HG03442 (cell line): ENCODE data around the gene SH3BP4.

Experiments
- ATAC-seq: cut with Tn5 transposase; IDR thresholded peaks from one replicate; pipeline ENCODE4 v1.9.1; 2021; ENCODE audit warnings: mild to moderate bottlenecking, moderate library complexity; ENCODE audit not compliant: unreplicated experiment

SH3BP4 gene

DNA sequence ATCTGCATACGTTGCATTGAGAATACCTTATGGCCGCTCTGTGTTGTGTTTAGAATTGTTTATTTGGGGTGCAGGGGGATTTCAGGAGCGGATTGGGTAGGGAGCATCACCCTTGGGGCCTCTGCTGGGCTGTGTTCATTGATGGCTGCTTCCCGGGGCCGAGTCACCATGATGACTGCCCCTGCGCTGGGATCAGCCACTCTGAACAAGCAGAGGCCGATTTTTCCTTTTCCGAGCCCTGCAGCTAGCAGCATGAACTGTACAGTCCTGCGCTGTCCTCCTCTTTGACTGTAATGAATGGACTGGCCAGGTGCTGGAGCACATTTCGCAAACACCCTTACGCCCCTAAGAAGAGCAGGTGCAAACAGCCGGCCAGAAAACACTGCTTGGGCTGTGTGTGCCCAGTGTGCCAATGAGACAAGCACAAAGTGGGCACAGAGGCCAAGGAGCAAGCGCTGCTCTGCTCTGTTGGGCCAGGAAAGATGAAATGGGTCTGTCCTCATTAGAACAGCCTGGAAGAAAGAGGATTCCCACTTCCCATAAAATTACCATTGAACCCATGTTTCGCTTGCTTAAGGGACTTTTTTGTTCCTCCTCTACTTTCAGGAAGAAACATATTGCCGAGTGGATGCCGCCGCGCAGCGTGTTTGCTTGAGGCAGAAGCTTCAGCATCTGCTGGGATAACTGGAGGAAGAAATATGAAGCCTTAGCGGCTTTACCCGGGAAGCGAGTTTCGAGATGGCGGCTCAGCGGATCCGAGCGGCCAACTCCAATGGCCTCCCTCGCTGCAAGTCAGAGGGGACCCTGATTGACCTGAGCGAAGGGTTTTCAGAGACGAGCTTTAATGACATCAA is 82.7 kb downstream of the SH3BP4 start:
- no peak for ATAC-seq

DNA sequence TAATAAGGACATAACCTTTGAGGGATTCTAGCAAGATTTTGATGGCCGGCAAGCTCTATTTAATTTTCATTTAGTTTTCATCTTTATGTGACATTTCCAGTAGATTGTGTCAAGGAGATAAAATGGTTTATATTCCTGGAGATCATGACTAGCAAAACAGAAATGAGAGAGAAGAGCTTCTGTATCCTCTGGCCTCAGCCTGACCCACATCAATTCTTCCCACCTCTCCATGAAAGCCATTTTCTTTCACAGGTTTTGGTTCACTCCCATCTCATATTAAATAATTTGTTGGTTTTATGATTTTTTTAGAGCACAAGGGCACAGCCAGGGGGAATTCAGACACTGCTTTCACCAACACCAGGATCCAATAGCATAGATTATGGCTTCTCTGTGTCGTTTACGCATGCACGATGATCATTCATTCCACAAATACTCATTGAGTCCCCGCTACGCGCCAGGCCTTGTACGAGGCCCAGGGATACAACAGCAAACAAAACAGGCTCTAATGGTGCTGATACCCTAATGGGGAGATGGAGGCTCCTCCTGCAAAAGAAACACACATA is 85.9 kb downstream of the SH3BP4 start:
- no peak for ATAC-seq

DNA sequence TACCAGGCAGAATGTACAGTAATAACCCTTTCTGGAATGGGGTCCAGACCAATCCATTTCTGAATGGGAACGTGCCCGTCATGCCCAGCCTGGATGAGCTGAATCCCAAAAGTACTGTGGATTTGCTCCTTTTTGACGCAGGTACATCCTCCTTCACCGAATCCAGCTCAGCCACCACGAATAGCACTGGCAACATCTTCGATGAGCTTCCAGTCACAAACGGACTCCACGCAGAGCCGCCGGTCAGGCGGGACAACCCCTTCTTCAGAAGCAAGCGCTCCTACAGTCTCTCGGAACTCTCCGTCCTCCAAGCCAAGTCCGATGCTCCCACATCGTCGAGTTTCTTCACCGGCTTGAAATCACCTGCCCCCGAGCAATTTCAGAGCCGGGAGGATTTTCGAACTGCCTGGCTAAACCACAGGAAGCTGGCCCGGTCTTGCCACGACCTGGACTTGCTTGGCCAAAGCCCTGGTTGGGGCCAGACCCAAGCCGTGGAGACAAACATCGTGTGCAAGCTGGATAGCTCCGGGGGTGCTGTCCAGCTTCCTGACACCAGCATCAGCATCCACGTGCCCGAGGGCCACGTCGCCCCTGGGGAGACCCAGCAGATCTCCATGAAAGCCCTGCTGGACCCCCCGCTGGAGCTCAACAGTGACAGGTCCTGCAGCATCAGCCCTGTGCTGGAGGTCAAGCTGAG is 89.6 kb downstream of the SH3BP4 start:
- no peak for ATAC-seq

DNA sequence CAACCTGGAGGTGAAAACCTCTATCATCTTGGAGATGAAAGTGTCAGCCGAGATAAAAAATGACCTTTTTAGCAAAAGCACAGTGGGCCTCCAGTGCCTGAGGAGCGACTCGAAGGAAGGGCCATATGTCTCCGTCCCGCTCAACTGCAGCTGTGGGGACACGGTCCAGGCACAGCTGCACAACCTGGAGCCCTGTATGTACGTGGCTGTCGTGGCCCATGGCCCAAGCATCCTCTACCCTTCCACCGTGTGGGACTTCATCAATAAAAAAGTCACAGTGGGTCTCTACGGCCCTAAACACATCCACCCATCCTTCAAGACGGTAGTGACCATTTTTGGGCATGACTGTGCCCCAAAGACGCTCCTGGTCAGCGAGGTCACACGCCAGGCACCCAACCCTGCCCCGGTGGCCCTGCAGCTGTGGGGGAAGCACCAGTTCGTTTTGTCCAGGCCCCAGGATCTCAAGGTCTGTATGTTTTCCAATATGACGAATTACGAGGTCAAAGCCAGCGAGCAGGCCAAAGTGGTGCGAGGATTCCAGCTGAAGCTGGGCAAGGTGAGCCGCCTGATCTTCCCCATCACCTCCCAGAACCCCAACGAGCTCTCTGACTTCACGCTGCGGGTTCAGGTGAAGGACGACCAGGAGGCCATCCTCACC is 90.2 kb downstream of the SH3BP4 start:
- no peak for ATAC-seq

DNA sequence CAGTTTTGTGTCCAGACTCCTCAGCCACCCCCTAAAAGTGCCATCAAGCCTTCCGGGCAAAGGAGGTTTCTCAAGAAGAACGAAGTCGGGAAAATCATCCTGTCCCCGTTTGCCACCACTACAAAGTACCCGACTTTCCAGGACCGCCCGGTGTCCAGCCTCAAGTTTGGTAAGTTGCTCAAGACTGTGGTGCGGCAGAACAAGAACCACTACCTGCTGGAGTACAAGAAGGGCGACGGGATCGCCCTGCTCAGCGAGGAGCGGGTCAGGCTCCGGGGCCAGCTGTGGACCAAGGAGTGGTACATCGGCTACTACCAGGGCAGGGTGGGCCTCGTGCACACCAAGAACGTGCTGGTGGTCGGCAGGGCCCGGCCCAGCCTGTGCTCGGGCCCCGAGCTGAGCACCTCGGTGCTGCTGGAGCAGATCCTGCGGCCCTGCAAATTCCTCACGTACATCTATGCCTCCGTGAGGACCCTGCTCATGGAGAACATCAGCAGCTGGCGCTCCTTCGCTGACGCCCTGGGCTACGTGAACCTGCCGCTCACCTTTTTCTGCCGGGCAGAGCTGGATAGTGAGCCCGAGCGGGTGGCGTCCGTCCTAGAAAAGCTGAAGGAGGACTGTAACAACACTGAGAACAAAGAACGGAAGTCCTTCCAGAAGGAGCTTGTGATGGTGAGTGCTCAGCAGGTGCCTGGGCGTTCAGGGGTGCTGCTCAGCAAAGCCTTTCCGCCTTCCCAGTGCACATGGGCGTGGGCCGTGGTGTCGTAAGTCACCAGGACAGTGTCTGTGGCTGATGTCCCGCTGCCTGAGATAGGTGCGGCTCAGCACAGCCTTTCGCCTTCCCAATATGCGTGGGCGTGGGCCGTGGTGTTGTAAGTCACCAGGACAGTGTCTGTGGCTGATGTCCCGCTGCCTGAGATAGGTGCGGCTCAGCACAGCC is 91.0 kb downstream of the SH3BP4 start:
- no peak for ATAC-seq

DNA sequence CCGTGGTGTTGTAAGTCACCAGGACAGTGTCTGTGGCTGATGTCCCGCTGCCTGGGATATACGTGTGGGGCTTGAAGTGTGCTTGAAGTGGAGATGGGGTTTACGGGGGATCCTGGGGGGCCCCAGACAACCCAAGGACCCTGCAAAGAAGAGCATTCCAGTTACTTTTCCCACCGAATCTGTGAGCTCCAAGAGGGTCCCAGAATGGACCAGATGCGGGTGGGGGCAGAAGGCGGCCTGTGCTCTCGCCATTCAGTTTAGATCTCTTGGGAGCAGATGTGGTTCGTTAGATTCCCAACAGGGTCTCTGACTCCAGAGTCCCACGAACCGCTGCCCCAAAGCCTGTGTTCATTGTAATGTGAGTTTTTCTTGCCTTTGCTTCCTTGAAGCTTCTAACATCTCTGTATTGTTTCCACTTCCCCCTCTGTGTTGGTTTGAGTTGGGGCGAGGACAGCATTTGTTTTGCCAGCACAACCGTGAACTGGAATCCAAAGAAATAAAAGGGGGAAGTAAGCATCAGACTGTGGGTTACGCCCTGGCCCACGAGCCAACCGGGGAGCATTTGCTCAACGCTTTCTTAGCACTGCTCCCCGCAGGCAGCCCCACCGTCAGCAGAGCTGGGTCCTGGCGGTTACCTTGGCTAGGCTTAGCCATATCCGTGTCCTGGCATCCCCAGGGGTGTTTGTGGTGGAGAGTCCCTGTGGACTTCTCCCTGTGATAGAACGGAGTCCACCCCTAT is 92.1 kb downstream of the SH3BP4 start:
- ATAC-seq = no peak

DNA sequence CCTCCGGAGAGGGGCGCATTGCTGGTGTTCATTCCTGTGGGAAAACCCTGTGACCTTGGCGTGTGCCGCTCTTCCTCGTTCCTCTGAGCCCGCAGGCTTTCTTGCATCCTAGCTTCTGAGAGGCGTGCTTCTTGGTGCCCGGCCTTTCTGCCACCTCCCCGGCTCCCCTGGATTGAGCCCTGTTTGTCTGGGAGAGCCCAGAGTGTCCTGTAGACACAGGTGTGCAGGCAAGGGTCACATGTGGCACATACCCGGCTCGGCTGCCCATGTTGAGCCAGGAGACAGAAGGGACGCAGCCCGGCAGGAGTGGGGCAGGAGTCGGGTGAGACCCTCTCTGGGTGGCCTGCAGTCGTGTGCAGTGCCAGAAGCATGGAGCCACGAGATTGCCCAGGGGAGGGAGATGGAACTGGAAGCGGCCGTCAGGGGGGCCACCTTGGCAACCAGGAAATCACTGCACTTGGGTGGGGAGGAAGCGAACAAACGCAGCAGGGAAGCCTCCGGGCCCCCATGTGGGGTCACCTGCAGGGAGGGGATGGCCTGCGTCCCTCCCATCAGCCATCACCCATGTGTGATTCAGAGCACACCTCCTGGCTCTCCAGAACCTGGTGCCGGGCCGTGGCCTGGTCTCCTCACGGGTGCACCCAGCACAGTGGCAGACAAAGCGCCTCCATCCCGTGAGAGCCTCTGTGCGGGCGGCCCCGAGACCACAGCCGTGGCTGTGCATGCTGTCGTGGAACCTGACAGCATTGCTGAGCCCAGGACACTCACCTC is 92.9 kb downstream of the SH3BP4 start:
- ATAC-seq = no peak

DNA sequence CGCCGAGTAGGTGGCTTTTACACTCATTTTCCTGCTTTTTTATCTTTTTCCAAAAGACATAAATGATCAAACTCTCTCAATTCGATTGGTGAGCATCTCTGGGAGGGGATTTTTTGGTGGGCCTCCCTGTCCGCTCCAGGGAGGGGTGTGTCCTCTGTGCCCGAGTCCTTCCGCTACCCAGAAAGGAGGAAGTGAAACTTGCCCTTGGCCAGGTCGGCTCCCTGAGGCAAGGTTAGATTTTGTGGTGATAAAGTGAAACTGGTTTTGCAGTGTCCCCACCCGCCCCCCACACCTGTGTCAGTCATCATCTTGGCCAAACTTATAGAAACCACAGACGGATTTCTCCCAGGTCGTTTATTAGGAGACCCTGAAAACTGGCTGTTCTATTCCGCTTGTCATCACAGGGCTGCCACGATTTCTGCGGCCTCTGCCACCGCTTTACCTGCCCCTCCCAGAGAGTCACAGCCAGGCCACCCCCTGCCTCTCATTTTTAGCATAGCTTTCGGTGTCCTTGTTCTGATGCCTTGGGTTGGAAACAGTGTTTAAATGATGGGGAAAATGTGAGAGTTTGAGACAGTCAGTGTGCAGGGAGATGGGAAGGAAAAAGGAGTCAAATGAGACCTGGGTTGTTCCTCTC is 93.6 kb downstream of the SH3BP4 start:
- peak; percentile 71 for ATAC-seq

DNA sequence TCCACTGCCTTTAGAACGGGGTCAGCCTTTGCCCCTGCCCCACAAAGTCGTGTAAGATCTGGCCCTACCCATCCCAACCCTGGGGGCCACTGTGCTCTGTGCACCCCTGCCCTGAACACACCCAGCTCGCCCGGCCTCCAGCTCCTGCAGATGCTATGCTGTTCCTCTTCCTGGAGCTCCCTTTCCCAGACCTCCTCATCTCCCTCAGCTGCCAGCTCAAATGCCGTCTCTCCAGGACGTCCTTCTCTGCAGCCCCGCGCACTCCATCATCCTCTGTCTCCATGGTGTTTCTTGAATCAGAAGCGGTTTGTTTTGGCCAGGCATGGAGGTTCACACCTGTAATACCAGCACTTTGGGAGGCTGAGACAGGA is 94.1 kb downstream of the SH3BP4 start:
- no peak for ATAC-seq

DNA sequence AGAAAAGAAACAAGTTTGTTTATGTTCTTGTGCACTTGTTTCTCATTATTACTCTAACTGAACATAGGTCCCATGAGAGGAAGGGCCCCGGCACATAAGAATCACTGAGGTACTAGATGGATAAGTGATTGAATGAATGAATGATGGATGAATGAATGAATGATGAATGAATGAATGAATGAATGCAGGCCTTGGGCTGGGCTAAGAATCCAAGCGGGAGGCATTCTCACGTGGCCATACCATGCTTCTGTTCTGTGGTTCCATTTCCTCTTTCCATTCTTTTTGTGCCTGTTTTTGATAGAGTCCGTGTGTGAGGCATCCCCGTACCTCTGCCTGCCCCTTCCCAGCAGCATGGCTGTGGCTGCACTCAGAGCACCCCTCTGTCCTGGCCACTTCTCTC is 94.8 kb downstream of the SH3BP4 start:
- no peak for ATAC-seq

DNA sequence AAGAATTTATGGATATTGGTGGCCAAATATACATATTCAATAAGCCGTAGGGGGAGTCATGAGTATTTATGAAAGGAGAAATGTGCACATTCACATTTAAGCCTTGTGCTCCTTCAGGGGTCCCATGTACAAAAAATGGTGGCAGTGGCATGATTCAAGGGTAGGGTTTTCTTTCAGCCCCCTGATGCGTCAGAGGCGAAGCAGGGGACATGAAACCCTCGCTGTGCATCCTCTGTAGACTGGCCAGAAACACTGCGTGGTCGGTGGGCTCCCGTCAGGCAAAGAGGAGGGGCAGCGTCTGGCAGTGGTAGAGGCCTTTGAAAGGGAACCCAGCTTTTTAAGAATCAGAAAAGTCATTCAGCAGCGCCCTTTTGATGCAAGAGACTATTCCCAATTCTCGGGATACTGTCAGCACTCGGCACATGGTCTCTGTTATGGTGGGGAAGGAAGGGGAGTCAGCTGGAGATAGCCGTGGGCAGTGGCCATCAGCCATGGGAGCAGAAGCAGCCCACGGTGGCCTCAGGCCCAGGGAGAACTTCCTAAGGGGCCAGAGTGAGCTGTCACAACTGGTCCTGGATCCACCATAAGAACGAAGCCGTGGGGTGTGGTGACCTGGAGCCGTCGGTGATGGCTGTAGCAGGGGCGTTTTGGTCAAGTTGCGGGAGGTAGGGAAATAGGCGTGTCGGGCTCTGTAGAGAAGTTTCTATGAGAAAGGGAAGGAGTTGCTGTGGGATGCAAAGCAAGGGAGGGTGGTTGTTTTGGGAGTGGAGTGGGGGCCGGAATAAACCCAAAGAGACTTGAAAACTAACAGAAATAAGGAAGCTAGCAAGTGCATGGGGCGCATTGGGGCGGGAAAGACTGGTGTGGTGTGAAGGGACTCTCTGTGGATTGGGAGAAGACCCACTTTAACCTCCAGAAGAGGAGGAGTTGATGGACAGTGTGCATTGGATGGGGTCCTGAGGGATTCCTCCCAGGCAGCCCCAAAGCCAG is 95.6 kb downstream of the SH3BP4 start:
- ATAC-seq = no peak

DNA sequence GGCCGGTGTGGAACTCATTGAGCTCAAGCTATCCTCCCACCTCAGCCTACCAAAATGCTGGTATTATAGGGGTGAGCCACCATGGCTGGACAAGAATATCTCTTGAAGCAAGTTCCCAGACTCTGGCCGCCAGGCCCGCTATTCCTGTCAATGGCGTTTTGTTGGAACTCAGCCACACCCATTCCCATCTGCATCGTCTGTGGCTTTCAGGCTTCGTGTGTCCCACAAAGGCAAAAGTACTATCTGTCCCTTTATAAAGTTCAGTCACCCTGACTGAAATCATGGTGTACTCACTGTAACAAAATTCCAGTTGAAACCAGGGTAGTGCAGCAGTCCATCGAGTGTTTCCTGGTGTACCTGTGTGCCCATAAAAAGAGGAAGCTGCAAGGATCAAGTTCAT is 96.7 kb downstream of the SH3BP4 start:
- ATAC-seq = no peak

DNA sequence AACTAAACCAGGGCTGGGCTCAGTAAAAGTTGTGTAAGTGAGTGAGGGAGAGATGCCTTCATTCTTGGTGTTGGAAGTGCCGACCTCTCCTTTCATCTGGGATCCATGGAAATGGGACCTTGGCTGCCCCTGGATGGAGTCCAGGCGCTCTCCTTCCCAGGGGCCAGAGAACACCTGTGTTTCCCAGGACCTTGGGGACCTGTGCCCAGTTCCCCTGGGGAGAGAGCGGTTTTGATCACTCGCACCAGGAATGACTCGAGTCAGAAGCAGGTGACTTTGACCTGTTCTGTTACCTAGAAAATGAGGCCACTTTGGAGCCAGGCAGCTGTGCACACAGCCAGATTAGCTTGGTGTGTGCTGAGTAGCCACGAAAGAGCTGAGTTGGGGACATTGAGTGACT is 97.3 kb downstream of the SH3BP4 start:
- ATAC-seq = no peak

DNA sequence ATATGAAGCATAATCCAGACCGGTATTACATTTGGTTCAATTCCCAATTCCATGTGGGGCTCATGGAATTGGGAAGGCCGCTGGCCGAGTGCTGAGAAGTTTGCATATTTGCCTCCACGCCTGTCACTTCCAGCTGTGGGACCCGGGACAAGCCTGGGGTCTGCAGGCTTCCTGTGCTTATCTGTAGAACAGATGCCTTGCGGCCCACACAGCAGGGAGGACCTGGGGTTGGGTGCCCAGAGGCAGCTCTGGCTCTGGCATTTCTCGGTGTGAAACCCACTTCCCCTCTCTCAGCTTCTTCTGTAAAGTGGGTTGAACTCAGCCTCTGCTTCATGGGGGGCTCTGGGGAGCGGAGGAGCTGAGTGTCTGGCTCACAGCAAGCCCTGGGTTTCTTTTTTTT is 97.9 kb downstream of the SH3BP4 start:
- no peak for ATAC-seq

DNA sequence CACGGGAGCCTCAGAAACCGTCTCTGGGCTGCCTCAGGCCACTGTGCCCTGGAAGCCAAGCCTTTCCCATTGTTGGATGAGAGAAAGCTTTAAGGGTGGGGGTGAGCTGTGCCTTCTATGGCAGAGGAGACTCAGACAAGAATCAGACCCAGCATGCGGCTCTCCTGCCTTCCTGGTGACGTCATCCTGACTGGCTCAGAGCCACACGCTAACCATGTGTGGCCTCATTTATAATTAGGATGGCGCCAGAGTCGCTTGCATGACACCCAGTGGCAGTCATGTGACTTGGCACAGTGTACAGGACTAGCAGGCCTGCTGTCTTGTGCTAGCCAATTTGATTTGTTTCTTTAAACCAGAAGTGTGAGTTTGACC is 99.1 kb downstream of the SH3BP4 start:
- no peak for ATAC-seq

DNA sequence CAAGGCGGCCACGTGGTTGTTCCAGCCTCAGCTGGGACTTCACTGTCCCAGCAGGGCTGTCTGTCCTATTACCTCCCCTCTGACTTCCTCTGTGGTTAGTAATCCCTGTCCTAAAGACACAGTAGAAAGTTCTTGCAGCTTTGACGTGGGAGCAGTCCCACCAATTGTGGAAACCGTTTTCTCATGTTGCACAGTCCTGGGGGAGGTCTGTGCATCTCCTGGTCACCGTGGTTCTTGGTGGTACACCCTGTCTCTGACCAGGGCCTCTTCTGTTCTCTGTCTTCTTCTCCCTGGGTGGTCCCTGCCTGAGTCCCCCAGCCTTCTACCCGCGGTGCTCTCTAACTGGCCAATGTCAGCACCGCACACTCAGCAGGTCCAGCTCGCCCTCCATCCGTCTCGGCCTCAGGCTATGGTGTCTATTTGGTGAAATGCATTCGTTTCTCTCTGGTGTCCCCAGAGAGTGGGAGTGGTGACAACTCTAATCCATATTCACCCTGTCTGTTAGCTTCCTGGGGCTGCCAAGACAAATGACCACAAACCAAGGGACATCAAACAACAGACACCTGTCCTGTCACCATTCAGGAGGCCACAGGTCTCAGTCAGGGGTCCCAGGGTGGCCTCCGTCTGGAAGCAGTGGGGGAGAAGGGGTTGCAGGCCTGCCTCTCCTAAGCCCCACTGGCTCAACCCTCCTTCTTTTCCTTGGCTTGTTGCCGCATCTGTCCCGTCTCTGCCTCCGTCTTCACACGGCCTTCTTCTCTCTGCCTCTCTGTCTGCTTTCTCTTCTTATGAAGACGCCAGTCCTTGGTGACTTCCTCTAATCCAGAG is 99.8 kb downstream of the SH3BP4 start:
- no peak for ATAC-seq
